ENCODE measurements around the gene SCAMP2. TPM values are rescaled to one million over a fixed set of nuclear protein-coding genes. Genes with fewer than 3 reads are reported as not detected.
A peak's percentile ranks its signal among the peaks of the same experiment; 100 is the strongest.

Gene SCAMP2
- total RNA-seq, 2 experiments from 2014 or later, result 56.1 to 56.9 TPM

GRCh38 chr15:74843445-74843828 lies 29.7 kb downstream of the SCAMP2 start:
- Histone ChIP-seq H3K9me3 (ENCODE audit: control insufficient read depth in 1 of 2, insufficient read depth in 1 of 2, low read length in 2 of 2) (no peaks in the 10 kb centered on the region), H3K27ac (ENCODE audit: low read depth in 1 of 2, low read length in 2 of 2) (peak overlapping the region; percentile 69 to 82), H3K4me3 (ENCODE audit: low read length) (peak overlapping the region; percentile 49), H3K27me3 (ENCODE audit: control insufficient read depth in 1 of 2, insufficient read depth in 2 of 2, low read length in 2 of 2) (no peaks in the 10 kb centered on the region), H3K4me1 (ENCODE audit: insufficient read depth, low read length) (peaks cover 61% of the 10 kb centered on the region), H3K36me3 (ENCODE audit: insufficient read depth, low read length) (peaks cover 34% of the 10 kb centered on the region)
- ChIA-PET POLR2A (interaction anchor here (0.8 to 2.5 kb wide), 11 partner anchors 24 to 63 kb away, joined by 3 to 13 read pairs (median 6); partner anchors contain the start of genes FAM219B, MPI and SCAMP2), CTCF (interaction anchor here (1.2 to 2.5 kb wide), 9 partner anchors 26 to 73 kb away, joined by 3 to 12 read pairs (median 6); no protein-coding TSS in a partner anchor)
- peak overlapping the region; percentile 86 for H3K27ac Mint-ChIP-seq
- H3K4me3 Mint-ChIP-seq, result peak overlapping the region; percentile 93
- TF ChIP-seq CTCF (IDR thresholded peaks at IDR 0.05), result peak; percentile 29
- H3K36me3 Mint-ChIP-seq (ENCODE audit: low read depth), result peaks cover 50% of the 10 kb centered on the region
- H3K27me3 Mint-ChIP-seq, result no peaks in the 10 kb centered on the region
- ATAC-seq (ENCODE audit: poor library complexity) (no peak), DNase-seq (no peak)
- no peaks in the 10 kb centered on the region for H3K9me3 Mint-ChIP-seq
- peaks cover 56% of the 10 kb centered on the region for H3K4me1 Mint-ChIP-seq (ENCODE audit: low read depth)
- intact Hi-C loops (cut with DNase I, micrococcal nuclease), result loop anchor here (1.0 to 10.0 kb wide), 11 partner anchors 29 to 359 kb away; partner anchors contain the start of genes MPI (in 2 of the 2), SCAMP2 (in 2 of the 2), ARID3B (in 1 of the 2) and C15orf39 (in 1 of the 2)

- H3K9me3 Mint-ChIP-seq, result no peaks in the 10 kb centered on the region
- intact Hi-C loops (cut with DNase I, micrococcal nuclease), result loop anchor here (1.0 to 10.0 kb wide), 11 partner anchors 30 to 359 kb away; partner anchors contain the start of genes MPI (in 2 of the 2), SCAMP2 (in 2 of the 2), ARID3B (in 1 of the 2) and C15orf39 (in 1 of the 2)
- Histone ChIP-seq H3K27ac (ENCODE audit: low read depth in 1 of 2, low read length in 2 of 2) (peak within 1 kb of the TSS; percentile 69 to 82), H3K9me3 (ENCODE audit: control insufficient read depth in 1 of 2, insufficient read depth in 1 of 2, low read length in 2 of 2) (no peaks in the 10 kb centered on the region), H3K36me3 (ENCODE audit: insufficient read depth, low read length) (peaks cover 33% of the 10 kb centered on the region), H3K4me1 (ENCODE audit: insufficient read depth, low read length) (peaks cover 61% of the 10 kb centered on the region), H3K27me3 (ENCODE audit: control insufficient read depth in 1 of 2, insufficient read depth in 2 of 2, low read length in 2 of 2) (no peaks in the 10 kb centered on the region), H3K4me3 (ENCODE audit: low read length) (peak within 1 kb of the TSS; percentile 95)
- ChIA-PET CTCF (interaction anchor here (1.2 to 2.5 kb wide), 9 partner anchors 27 to 67 kb away, joined by 3 to 12 read pairs (median 6); partner anchors contain the start of gene FAM219B), POLR2A (interaction anchor here (0.8 to 2.5 kb wide), 12 partner anchors 25 to 64 kb away, joined by 3 to 13 read pairs (median 6); partner anchors contain the start of genes FAM219B, MPI and SCAMP2)
- peaks cover 44% of the 10 kb centered on the region for H3K36me3 Mint-ChIP-seq (ENCODE audit: low read depth)
- no peaks in the 10 kb centered on the region for H3K27me3 Mint-ChIP-seq
- TF ChIP-seq CTCF (IDR thresholded peaks at IDR 0.05), result peak; percentile 56
- peak within 1 kb of the TSS; percentile 93 for H3K4me3 Mint-ChIP-seq
- ATAC-seq (ENCODE audit: poor library complexity) (peak; percentile 91), DNase-seq (peak; percentile 84 to 97 (median 92))
- peak within 1 kb of the TSS; percentile 86 for H3K27ac Mint-ChIP-seq
- H3K4me1 Mint-ChIP-seq (ENCODE audit: low read depth), result peaks cover 56% of the 10 kb centered on the region
These were observed 30.4 kb downstream of the SCAMP2 start, which contains the start of gene ULK3 for GRCh38 chr15:74842581-74843444. ULK3 (minus strand) TSS chr15:74843156; CDS start chr15:74843105, 51 bp downstream.

GRCh38 chr15:74841891-74842373 lies 31.2 kb downstream of the SCAMP2 start:
- H3K27me3 Mint-ChIP-seq, result no peaks in the 10 kb centered on the region
- no peak overlapping the region for H3K27ac ChIP-seq (ENCODE audit: low read depth in 1 of 2, low read length in 2 of 2)
- ATAC-seq (ENCODE audit: poor library complexity), result no peak
- ChIA-PET CTCF (interaction anchor here (1.5 to 2.5 kb wide), 4 partner anchors 54 to 66 kb away, joined by 4 to 7 read pairs (median 6); partner anchors contain the start of gene FAM219B), POLR2A (interaction anchor here (1.3 to 2.5 kb wide), 9 partner anchors 31 to 64 kb away, joined by 4 to 13 read pairs (median 7); partner anchors contain the start of genes FAM219B, MPI and SCAMP2)
- no peaks in the 10 kb centered on the region for H3K9me3 Mint-ChIP-seq
- peak overlapping the region; percentile 95 for H3K4me3 ChIP-seq (ENCODE audit: low read length)
- H3K27me3 ChIP-seq (ENCODE audit: control insufficient read depth in 1 of 2, insufficient read depth in 2 of 2, low read length in 2 of 2), result no peaks in the 10 kb centered on the region
- intact Hi-C loops (cut with DNase I, micrococcal nuclease), result loop anchor here (2.0 to 10.0 kb wide), 10 partner anchors 31 to 360 kb away; partner anchors contain the start of genes MPI (in 2 of the 2), ARID3B (in 1 of the 2), C15orf39 (in 1 of the 2) and COX5A (in 1 of the 2)
- no peak for DNase-seq
- no peak for TF ChIP-seq CTCF (IDR thresholded peaks at IDR 0.05)
- peaks cover 52% of the 10 kb centered on the region for H3K4me1 Mint-ChIP-seq (ENCODE audit: low read depth)
- peaks cover 33% of the 10 kb centered on the region for H3K36me3 ChIP-seq (ENCODE audit: insufficient read depth, low read length)
- H3K36me3 Mint-ChIP-seq (ENCODE audit: low read depth), result peaks cover 36% of the 10 kb centered on the region
- peak overlapping the region; percentile 92 for H3K4me3 Mint-ChIP-seq
- peaks cover 61% of the 10 kb centered on the region for H3K4me1 ChIP-seq (ENCODE audit: insufficient read depth, low read length)
- no peaks in the 10 kb centered on the region for H3K9me3 ChIP-seq (ENCODE audit: control insufficient read depth in 1 of 2, insufficient read depth in 1 of 2, low read length in 2 of 2)
- peak overlapping the region; percentile 86 for H3K27ac Mint-ChIP-seq
